NCI-H1417 (cell line): Measurements from ENCODE around the gene PZP.

ENCODE experiments used
- DNase-seq, 3 experiments: peaks; one replicate each; lab custom pipeline; 2025; lab: John Stamatoyannopoulos, UW

The PZP gene

GRCh38 chr12:9104087-9104486 lies 104.1 kb downstream of the PZP start:
- DNase-seq = no peak

DNA sequence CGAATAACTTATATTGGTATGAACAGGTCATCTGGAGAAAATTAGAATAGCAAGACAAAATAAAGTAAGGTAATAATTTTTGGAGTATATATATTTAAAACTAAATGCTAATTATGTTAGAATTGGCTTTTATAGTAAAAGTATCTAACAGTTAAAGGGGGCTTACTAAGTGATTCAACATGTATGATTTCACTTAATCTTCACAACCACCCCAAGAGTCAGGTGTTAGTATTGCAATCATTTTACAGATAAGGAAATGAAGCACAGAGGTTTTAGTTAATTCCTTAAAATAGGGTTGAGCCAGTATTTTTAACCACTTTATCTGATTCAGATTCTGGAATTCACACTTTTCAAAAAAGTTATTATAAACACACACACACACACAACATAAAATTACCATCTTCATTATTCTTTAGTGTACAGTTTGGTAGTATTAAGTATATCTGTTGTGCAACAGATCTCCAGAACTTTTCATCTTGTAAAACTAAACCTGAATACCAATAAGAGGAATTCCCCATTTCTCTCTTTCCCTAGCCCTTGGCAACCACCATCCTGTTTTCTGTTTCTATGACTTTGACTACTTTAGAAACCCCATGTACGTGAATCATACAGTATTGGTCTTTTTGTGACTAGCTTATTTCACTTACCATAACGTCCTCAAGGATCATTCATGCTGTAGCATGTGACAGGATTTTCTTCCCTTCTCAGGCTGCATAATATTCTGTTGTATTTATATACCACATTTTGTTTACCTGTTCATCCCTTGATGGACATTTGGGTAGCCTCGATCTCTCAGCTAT lies 104.9 kb downstream of the PZP start:
- no peak for DNase-seq

GRCh38 chr12:9101018-9101687 lies 107.0 kb downstream of the PZP start:
- DNase-seq = no peak

DNA sequence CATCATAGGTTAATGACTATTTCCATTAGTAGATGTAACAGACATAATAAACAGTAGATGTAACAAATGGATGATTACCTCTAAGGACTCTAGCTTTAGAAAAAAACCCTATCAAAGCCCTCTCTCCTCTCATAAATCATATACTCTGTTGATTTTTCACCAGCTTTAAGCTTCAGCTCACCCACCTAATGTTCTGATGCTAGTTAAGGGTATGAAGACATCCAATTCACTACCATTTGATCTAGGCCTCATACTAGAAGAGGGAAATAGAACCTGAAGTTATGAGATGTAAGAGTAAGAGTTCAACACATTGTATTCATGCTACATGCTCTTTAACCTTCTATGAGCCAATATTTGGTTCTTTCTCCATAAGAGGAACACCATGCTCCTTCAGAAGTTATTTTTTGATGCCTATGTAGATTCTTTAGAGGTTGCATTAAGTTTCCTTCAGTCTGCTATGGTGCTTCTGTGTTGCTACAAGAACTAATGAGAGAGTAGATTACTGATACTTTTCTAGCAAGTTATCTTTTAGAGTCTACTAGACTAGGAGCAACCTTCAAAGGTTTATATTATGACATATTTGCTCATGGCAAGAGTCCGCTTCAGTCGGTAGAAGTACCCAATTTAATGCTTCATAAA lies 108.5 kb downstream of the PZP start:
- no peak for DNase-seq
